Erythroblast (primary cell): ENCODE measurements around the gene IL32.

Source experiments
- GATA1 ChIP-seq: IDR thresholded peaks from 2 replicates; pipeline ENCODE4 v1.6.1; 2011; ENCODE audit warnings: low read depth, mild to moderate bottlenecking, control low read depth, low read length, moderate library complexity
- POLR2A ChIP-seq: IDR thresholded peaks from 2 replicates; pipeline ENCODE4 v1.6.1; 2011; ENCODE audit warnings: mild to moderate bottlenecking, low read length

DNA sequence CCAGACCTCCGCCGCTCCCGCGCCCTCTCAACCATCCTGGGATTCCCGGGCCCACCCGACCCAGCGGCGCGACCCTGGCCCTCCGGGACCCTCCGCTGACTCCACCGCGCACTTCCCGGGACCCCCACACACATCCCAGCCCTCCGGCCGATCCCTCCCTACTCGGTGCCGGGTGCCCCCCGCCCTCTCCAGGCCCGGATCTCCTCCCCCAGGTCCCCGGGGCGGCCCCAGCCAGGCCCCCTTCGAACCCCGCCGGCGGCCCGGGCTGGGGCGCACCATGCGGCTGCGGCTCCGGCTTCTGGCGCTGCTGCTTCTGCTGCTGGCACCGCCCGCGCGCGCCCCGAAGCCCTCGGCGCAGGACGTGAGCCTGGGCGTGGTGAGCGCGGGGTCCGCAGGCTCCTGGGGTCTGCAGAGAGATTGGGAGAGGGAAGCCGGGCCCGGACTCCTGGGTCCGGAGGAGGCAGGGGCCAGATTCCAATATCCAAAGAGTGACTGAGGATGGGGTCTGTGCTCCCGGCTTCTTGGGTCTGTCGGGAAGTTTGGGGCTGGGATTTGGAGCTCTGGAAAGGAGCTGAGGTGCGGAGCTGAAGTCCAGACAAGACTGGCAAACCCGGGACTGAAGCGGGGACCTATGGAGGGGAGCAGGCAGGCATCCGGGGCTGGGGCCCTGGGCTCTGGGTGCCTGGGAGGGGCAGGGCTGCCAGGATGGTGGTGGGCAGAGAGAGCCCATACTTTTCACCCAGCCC lies 18.6 kb upstream of the IL32 start:
- no peak for TF ChIP-seq POLR2A
- no peak for TF ChIP-seq GATA1
